PC-9 (cell line): ENCODE measurements around the gene UBE2E2.

Experiments used
- CTCF ChIP-seq: fragments of 200-600 bp; sonication (generic); conservative IDR thresholded peaks from 2 replicates; pipeline ENCODE4 v1.6.1; 2017; ENCODE audit warnings: mixed run types, antibody characterized with exemption, mild to moderate bottlenecking, moderate library complexity
- EZH2 ChIP-seq: fragments of 200-600 bp; sonication (generic); IDR thresholded peaks from 2 replicates; pipeline ENCODE4 v1.8.0; 2017; ENCODE audit warnings: antibody characterized with exemption, low read depth

- TF ChIP-seq CTCF (no peak), EZH2 (no peak)
Measured at GRCh38 chr3:23172059-23172458, 31.1 kb upstream of the UBE2E2 start.
